Right forelimb (tissue), 1 donor: Measurements from ENCODE around the gene ASIC1.
"Not testable (repeated sequence)": the region's sequence is repeated elsewhere in the genome, so short reads cannot be mapped to it uniquely, and the experiment has no call there.

Source experiments
- DNase-seq: peaks from one replicate; pipeline ENCODE4 v3.0.0-alpha.2; 2018

ASIC1 gene

GRCh38 chr12:50057000-50057841 lies at the start of gene ASIC1:
ASIC1 (plus strand) TSS chr12:50057596; CDS start chr12:50058767, 1,171 bp downstream.
- DNase-seq: peak; percentile 87

GRCh38 chr12:50013361-50014147 lies 43.8 kb upstream of the ASIC1 start:
- no peak for DNase-seq

GRCh38 chr12:50014342-50014741 lies 43.1 kb upstream of the ASIC1 start:
- DNase-seq: no peak

- DNase-seq: no peak
These were observed 40.6 kb upstream of the ASIC1 start for GRCh38 chr12:50016501-50017475.

- DNase-seq: no peak
These were observed 39.8 kb upstream of the ASIC1 start for GRCh38 chr12:50017641-50018040.

GRCh38 chr12:50018154-50018553 lies 39.2 kb upstream of the ASIC1 start:
- no peak for DNase-seq

GRCh38 chr12:50018968-50019367 lies 38.4 kb upstream of the ASIC1 start:
- no peak for DNase-seq

- no peak for DNase-seq
These were observed 37.9 kb upstream of the ASIC1 start for GRCh38 chr12:50019524-50019923.

GRCh38 chr12:50021031-50021430 lies 36.4 kb upstream of the ASIC1 start:
- DNase-seq: no peak

- no peak for DNase-seq
These were observed 34.5 kb upstream of the ASIC1 start for GRCh38 chr12:50022903-50023302.

GRCh38 chr12:50024227-50024626 lies 33.2 kb upstream of the ASIC1 start:
- DNase-seq: no peak

- DNase-seq: no peak
These were observed 32.6 kb upstream of the ASIC1 start for GRCh38 chr12:50024805-50025186.

- peak; percentile 95 for DNase-seq
These were observed 32.0 kb upstream of the ASIC1 start, which contains the start of gene RACGAP1 for GRCh38 chr12:50025187-50026059. RACGAP1 (minus strand) TSS chr12:50025494; CDS start chr12:50016715, 8,779 bp downstream.

GRCh38 chr12:50026691-50027090 lies 30.7 kb upstream of the ASIC1 start:
- DNase-seq: no peak

GRCh38 chr12:50030449-50030848 lies 26.9 kb upstream of the ASIC1 start:
- DNase-seq: not testable (repeated sequence)

GRCh38 chr12:50032515-50032853 lies 24.9 kb upstream of the ASIC1 start:
- DNase-seq: no peak

GRCh38 chr12:50032854-50033581 lies 24.4 kb upstream of the ASIC1 start:
- DNase-seq: no peak

GRCh38 chr12:50038336-50038735 lies 19.1 kb upstream of the ASIC1 start:
- DNase-seq: no peak

- peak; percentile 81 for DNase-seq
These were observed 18.1 kb upstream of the ASIC1 start for GRCh38 chr12:50039151-50039835.

GRCh38 chr12:50040657-50041056 lies 16.7 kb upstream of the ASIC1 start:
- DNase-seq: no peak
